Heart right ventricle (tissue), 16 donors: ENCODE results near the gene ZNRD2. TPM values are rescaled to one million over a fixed set of nuclear protein-coding genes. Genes with fewer than 3 reads are reported as not detected.

Experiments used
- ATAC-seq, 8 donors: fragments of 200-7000 bp; cut with Tn5 transposase; one replicate each; pipeline ENCODE4 v1.9.1; 2020; ENCODE audit warnings: mild to moderate bottlenecking in 8 of 8, moderate library complexity in 8 of 8, moderate number of reproducible peaks in 1 of 8
- DNase-seq, 2 donors: peaks; one replicate each; pipeline ENCODE4 v3.0.0-alpha.2; 2020
- H3K27ac ChIP-seq, 10 donors: fragments of 200-600 bp; sonication (generic) in 2 of 10; one replicate each; pipeline versions ENCODE4 v1.5.0 to v1.8.0; 2020 to 2022; ENCODE audit warnings: mild to moderate bottlenecking in 3 of 10
- H3K27me3 ChIP-seq, 7 donors: fragments of 200-600 bp; one replicate each; pipeline ENCODE4 v1.8.0; 2021 to 2022; ENCODE audit warnings: mild to moderate bottlenecking in 2 of 7
- H3K36me3 ChIP-seq, 9 donors: fragments of 200-600 bp; sonication (generic) in 1 of 9; one replicate each; pipeline versions ENCODE4 v1.5.0 to v1.8.0; 2020 to 2022; ENCODE audit warnings: mild to moderate bottlenecking in 2 of 9
- H3K4me1 ChIP-seq, 9 donors: fragments of 200-600 bp; sonication (generic) in 1 of 9; one replicate each; pipeline versions ENCODE4 v1.5.0 to v1.8.0; 2020 to 2022; ENCODE audit warnings: mild to moderate bottlenecking in 4 of 9
- H3K4me3 ChIP-seq, 10 donors: fragments of 200-600 bp; sonication (generic) in 2 of 10; one replicate each; pipeline versions ENCODE4 v1.5.0 to v1.8.0; 2020 to 2022; ENCODE audit warnings: mild to moderate bottlenecking in 7 of 10, moderate library complexity in 2 of 10
- H3K9me3 ChIP-seq, 11 donors: fragments of 200-600 bp in 10 of 11; sonication (generic) in 2 of 11; one replicate each; pipeline versions ENCODE4 v1.5.0 to v1.8.0; 2013 to 2022; ENCODE audit warnings: mild to moderate bottlenecking in 2 of 11, control low read depth in 1 of 11, moderate library complexity in 1 of 11
- WGBS, 2 donors: extraction: QIAGEN DNeasy Blood & Tissue Kit; methylation state at CpG; one replicate each; pipeline ENCODE4 v1.1.7; 2013; ENCODE audit warnings: inconsistent platforms in 1 of 2; 5-methylcytosine and 5-hydroxymethylcytosine counted together
- intact Hi-C, 10 donors: fragments of 100-400 bp; cut with DNase I; formaldehyde crosslinking; loops; one replicate each; pipeline versions ENCODE4 v1.11.1 to v1.14.2; 2022
- polyA plus RNA-seq, 2 donors: library from polyadenylated mRNA; stranded (reverse); fragments of 200-250 nt; gene quantifications; one replicate each; pipeline ENCODE4 v1.2.3, GENCODE V29; 2013
- total RNA-seq, 10 donors: library from RNA; stranded (reverse); fragmentation: NEBNext Ultra II Directional in 3 of 10; extraction: Animal tissue kit (Norgen Biotek cat#: 25700) in 3 of 10; gene quantifications; one replicate each; pipeline versions ENCODE4 v1.2.1 to v1.2.4, GENCODE V29; 2021 to 2023
- TF ChIP-seq, protein P1 (sequence below), 9 donors: fragments of 200-600 bp; sonication (generic) in 2 of 9; IDR thresholded peaks; one replicate each; pipeline versions ENCODE4 v1.5.0 to v1.8.0; 2021 to 2022; ENCODE audit warnings: antibody characterized with exemption in 9 of 9, mild to moderate bottlenecking in 5 of 9, moderate library complexity in 1 of 9
- donor health status: Arrhythmogenic right ventricular cardiomyopathy.
- donor health status: ischemic (EF 13 %, LVEDD 7.1; RV severe dilation, severe dysfunction).
- donor health status: healthy with polysubstance abuse.
- donor health status: DM: no; HTN: yes; CAD: no.
- donor health status: DM: no; HTN: no; CAD: no.
- donor health status: ischemic (EF 25% LVEDD 6.9; RV normal size, moderate dysfunction).
- donor health status: ischemic (EF 25% LVEDD 5.7; RV mildly dilated, moderate dysfunction).
- donor health status: healthy.
- donor health status: DM: yes; HTN: yes; CAD: no.
- donor health status: Ischemic cardiomyopathy.
- donor health status: ischemic (EF 35%, LVEDD 5.7; RV mildly dilated, moderate dysfunction).
- donor health status: nonischemic (EF 11% LVEDD 7.7; RV severe dilation, severe dysfunction).
- donor health status: DM: yes; HTN: yes; CAD: no.
- donor health status: PGD.
- donor health status: ischemic (EF 29% LVEDD 5.4; RV normal size, mild dysfunction).
- donor health status: nonischemic (EF 23%, LVEDD 6.1; RV moderate dilation, normal function).

ZNRD2 gene
- total and polyA plus RNA-seq, 12 donors = 23.7 to 92.0 (median 27.7) TPM

DNA sequence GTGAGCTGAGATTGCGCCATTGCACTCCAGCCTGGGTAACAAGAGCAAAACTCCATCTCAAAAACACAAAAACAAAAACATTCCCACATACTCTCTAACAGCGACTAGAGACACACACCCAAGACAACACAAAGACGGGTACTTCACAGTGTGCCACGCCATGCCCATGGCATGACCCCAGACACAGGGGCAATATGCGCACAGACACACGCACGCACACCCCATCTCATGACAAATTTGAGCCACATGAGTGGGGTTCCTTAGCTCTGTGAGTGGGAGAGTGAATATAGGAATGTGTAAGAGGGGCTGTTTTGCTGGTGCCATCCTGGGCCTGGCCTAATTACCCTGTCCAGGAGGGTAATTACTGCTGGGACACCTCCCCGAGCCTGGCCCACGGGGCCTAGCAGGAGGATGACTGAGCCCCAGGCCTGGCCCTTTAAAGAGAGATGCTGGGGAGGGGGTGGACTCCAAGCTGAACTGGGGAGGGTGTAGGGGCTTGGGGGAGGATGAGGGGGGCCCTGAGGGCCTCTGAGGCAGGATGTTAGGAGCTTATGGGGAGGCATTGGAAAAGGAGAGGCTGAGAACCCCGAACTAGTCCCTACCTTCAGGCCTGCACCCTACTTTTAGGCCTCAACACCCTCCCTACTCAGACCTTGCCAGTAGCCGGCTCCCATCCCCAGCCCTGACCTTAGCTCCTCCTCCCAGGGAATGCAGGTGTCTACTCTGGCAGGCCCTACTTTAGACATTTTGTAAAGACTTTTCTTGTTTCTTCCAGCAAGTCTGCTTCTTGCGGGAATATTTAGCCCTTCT, 13.6 kb upstream of the ZNRD2 start:
- Histone ChIP-seq H3K27ac (peak overlapping the region; percentile 84 to 99 (median 94)), H3K9me3 (no peaks in the 10 kb centered on the region), H3K27me3 (peaks cover 0 to 9% (median 0%) of the 10 kb centered on the region in 7 donors), H3K4me3 (peak overlapping the region in 9 of 10 donors; percentile 56 to 76 (median 66)), H3K36me3 (peaks cover 0 to 25% (median 0%) of the 10 kb centered on the region in 9 donors), H3K4me1 (peaks cover 38 to 85% (median 57%) of the 10 kb centered on the region in 9 donors)
- ATAC-seq (no peak), DNase-seq (no peak)
- TF ChIP-seq, protein P1, sequence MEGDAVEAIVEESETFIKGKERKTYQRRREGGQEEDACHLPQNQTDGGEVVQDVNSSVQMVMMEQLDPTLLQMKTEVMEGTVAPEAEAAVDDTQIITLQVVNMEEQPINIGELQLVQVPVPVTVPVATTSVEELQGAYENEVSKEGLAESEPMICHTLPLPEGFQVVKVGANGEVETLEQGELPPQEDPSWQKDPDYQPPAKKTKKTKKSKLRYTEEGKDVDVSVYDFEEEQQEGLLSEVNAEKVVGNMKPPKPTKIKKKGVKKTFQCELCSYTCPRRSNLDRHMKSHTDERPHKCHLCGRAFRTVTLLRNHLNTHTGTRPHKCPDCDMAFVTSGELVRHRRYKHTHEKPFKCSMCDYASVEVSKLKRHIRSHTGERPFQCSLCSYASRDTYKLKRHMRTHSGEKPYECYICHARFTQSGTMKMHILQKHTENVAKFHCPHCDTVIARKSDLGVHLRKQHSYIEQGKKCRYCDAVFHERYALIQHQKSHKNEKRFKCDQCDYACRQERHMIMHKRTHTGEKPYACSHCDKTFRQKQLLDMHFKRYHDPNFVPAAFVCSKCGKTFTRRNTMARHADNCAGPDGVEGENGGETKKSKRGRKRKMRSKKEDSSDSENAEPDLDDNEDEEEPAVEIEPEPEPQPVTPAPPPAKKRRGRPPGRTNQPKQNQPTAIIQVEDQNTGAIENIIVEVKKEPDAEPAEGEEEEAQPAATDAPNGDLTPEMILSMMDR (IDR thresholded peaks at IDR 0.05) = no peak
- WGBS, 2 donors = 80 to 83% methylated on average over 12 of the region's 12 CpGs
- intact Hi-C loops = no loop called here

DNA sequence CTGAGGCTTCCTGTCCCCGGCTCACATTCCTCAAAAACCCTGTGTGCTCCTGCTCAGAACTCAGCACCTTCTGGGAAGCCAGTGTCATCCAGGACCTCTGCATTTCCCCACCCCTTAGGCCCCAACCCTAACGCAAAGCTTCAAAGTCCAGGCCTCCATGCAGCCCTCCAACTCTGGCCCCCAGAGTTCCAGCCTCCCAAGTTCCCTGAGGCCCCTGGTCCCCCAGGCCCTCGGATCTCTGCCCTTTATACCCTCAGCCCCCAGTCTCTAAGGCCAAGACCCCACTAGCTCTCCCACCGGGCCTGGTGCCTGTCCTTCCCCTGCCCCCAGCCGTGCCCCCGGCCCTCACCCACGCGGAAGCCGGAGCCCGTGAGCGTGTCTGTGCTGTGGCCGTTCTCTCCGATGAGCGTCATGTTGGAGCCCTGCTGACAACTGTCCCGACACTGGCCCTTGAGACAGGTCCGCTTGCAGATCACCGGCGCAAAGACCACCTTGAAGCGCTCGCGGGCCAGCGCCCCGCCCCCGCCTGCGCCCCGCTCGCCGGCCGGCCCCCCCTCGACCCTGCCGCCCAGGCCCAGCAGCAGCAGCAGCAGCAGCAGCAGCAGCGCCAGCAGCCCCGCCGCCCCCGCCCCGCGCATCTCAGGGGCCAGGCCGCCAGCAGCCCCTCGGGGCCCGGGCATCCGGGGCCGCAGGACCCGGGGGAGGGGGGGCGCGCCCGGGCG, 12.8 kb upstream of the ZNRD2 start:
- Histone ChIP-seq H3K9me3 (no peaks in the 10 kb centered on the region), H3K27me3 (peaks cover 0 to 9% (median 0%) of the 10 kb centered on the region in 7 donors), H3K36me3 (peaks cover 0 to 17% (median 0%) of the 10 kb centered on the region in 9 donors), H3K27ac (peak overlapping the region; percentile 84 to 99 (median 94)), H3K4me3 (peak overlapping the region; percentile 35 to 76 (median 64)), H3K4me1 (peaks cover 38 to 79% (median 57%) of the 10 kb centered on the region in 9 donors)
- ATAC-seq (peak in 2 of 8 donors; percentile 1 to 11), DNase-seq (peak in 1 of 2 donors; percentile 43)
- TF ChIP-seq, protein P1 (IDR thresholded peaks at IDR 0.05) = no peak
- 2 to 3% methylated on average over 29 to 47 of the region's 47 CpGs for WGBS, 2 donors
- intact Hi-C loops = loop anchor here in 2 of 10 donors (1.0 kb wide), 1 partner anchor 17 kb away; no protein-coding TSS in a partner anchor

DNA sequence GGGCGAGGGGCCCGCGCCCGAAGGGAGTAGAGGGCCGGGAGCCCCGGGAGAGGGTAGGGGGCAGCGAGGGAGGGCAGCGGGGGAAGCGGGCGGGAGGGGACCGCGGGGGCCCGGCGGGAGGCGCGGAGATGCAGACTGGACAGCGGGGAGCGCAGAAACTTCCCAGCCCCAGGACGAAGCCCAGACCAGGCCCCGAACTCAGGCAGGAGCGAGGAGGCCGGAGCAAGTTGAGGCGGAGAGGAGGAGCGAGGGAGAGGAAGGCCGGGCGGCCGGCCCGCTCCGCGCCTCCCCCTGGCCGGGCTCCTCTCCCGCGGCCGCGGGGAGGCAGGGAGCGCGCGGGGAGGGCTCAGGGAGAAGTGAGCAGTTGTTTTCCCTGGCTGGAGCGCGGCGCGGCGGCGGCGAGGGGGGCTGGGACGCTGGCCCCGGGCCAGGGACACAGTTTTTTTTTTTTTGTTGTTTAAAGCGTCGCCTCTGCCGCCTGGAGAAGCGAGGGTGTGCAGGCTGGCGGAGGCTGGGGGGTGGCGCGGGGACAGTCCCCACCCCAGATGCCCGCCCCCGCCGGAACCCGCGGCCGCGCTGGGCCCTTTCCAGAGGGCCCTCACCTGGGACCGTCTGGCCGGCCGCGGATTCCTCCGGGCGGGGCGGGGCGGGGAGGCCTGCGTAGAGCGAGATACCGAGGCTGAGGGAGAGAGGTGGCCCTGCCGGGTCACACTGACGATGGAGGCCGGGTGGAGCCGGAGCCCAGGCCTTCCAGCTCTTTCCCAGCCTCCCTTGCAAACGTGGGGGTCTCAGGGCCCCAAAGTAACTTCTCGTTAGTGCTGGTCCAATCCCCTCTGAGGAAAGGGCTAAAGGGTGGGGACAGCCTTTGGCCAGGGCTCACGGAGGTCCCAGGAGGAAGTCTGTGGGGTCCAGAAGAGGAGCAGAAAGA, 12.0 kb upstream of the ZNRD2 start, which contains the start of gene LTBP3:
Gene LTBP3 (minus strand): TSS at position 358 of the 928 bp plus-strand sequence. CDS start 400 bp downstream, outside the sequence.
- Histone ChIP-seq H3K4me1 (peaks cover 38 to 75% (median 57%) of the 10 kb centered on the region in 9 donors), H3K9me3 (no peaks in the 10 kb centered on the region), H3K27me3 (peaks cover 0 to 9% (median 0%) of the 10 kb centered on the region in 7 donors), H3K27ac (peak within 1 kb of the TSS; percentile 84 to 99 (median 94)), H3K36me3 (peaks cover 0 to 9% (median 0%) of the 10 kb centered on the region in 9 donors), H3K4me3 (peak within 1 kb of the TSS; percentile 35 to 76 (median 64))
- 1% methylated on average over 56 to 77 of the region's 79 CpGs for WGBS, 2 donors
- peak; percentile 76 to 90 (median 82) for ATAC-seq
- TF ChIP-seq, protein P1 (IDR thresholded peaks at IDR 0.05) = peak in 3 of 9 donors; percentile 29 to 35 (median 34)
- intact Hi-C loops = loop anchor here in 2 of 10 donors (1.0 kb wide), 1 partner anchor 18 kb away; no protein-coding TSS in a partner anchor
- DNase-seq = peak; percentile 84 to 87
